ENCODE results near the gene ISOC2.
"Not testable (repeated sequence)": the region's sequence is repeated elsewhere in the genome, so short reads cannot be mapped to it uniquely, and the experiment has no call there.

ISOC2 gene, protein sequence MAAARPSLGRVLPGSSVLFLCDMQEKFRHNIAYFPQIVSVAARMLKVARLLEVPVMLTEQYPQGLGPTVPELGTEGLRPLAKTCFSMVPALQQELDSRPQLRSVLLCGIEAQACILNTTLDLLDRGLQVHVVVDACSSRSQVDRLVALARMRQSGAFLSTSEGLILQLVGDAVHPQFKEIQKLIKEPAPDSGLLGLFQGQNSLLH

DNA sequence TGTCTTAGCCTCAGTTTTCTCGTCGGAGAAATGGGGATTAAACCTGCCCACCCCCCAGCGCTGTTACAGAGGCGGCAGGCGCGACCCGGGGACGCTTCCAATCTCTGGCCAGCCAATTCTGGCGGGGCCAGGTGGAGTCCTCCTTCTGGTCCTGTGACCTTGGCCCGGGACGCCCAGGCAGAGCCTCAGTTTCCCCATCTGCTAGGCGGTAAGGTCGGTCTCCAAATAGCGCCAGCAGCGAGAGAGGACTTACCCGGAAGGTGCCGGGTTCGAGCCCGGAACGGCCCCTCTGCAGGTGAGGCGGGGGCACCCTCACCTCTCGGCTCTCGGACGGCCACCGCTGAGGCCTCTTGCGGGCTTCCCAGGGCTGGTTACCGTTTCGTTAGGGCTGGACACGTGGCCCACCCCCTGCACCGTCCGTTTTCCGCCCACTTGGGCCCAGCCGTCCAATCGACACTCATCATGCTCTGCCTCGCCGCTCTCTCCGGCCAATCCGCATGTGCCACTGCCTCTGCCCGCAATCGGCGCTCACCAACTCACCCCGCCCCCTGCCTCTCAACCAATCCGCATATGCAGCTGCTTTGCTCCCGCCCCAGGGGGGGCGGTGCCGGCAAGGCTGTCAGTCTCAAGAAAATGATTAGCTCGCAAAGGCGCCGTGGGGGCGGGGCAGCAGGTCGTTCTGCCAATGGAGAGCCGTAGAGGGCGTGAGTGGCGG lies at the start of gene ISOC2:
ISOC2 (minus strand) TSS at position 384 of the 715 bp plus-strand sequence. CDS start 5,156 bp downstream, outside the sequence.
- FAIRE-seq: peak; percentile 99

DNA sequence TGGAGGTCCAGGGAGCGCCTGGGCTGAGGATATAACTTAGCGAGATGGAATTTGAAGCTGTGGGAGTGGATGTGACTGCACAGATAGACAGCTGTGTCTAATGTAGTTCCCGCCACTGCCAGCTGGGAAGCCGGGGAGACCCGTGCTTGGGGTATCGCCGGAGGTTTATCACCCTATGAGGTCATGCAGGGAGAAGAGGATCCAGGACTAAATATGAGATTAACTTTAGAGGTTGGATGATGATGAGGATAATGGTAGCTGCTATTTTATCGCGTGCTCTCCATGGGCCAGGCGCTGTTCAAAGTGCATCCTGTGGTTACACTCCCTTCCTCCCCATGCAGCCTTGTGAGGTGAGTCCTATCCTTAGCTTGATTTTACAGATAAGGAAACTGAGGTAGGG lies 46.7 kb upstream of the ISOC2 start:
- FAIRE-seq: no peak

DNA sequence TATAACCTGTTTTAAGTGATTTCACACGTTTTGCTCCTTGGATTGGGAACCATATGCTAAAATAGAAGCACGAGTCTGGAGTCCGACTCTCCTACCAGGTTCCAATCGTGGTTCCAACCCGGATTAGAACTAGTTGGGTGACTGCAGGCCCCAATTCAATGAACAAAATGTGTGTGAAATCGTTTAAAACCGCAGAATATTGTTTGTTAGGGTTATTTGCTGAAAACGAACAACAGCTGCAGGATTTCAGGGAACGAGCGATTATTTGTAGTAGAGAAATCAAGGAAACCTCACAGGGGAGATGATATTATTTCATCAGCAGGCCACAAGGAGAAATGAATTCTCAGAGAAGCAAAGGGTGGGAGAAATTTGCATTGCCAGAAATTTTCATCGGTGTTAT lies 43.5 kb upstream of the ISOC2 start:
- FAIRE-seq: no peak

DNA sequence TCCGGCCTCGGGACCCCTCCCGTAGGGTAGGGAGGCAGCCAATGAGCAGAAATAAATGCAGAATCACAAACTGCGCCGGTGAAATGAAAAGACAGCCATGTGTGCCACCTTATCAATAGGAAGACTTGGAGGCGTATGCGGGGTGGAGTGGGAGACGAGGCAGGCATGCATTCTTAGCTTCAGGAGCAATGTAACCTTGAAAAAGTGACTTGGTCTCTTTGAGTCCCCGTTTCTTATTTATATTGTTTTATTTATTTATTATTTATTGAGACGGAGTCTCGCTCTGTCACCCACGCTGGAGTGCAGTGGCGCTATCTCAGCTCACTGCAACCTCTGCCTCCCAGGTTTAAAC lies 42.8 kb upstream of the ISOC2 start:
- FAIRE-seq: no peak

DNA sequence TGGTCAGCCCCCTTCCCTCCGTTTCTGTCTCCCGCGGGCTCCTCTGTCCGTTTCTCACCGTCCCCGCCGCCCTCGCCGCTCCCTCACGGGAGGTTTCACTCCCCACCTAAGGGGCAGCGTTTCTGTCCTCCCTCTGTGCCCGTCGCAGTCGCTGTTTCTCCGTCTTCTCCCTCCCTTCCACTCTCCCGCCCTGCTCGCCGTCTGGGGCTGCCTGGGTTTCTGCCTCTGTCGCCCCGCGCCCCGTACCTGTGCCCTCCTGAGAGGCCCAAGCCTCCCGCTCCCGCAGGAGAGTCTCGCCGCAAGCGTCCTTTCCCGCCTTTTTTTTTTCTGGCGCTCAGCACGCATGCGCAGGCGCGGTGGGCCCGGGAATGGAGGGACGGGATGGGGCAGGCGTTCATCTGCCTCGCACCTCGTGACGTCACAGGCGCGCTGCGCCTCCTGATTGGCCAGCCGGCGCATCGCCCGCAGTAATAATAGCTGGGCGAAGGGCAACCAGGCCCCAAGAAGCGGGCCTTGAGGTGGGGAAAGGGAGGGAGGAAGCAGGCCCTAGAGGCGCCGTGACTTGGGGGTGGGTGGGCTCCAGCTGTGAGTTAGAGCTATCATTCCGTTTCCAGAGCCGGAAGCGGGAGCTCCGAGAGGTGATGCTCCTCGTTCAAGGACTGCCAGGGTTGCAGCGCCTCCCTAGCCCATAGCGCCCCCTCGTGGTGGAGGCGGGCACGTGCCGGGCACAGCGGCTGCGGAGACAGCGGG lies 42.2 kb upstream of the ISOC2 start:
- FAIRE-seq: peak; percentile 16

DNA sequence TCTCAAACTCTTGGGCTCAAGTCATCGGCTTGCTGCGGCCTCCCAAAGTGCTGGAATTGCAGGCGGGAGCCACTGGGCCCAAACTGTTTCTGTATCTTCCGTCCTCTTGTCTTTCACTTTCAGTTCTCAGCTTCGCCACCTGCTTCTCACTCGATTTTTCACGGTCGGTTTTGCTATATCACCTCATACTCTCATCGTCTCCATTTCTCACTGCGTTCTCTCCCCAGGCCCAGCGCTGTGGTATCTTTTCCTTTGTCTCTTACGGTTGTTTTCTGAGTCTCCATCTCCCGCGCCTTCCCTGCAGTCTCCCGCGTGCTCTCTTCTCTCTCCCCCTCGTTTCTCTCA lies 41.7 kb upstream of the ISOC2 start:
- FAIRE-seq: no peak

DNA sequence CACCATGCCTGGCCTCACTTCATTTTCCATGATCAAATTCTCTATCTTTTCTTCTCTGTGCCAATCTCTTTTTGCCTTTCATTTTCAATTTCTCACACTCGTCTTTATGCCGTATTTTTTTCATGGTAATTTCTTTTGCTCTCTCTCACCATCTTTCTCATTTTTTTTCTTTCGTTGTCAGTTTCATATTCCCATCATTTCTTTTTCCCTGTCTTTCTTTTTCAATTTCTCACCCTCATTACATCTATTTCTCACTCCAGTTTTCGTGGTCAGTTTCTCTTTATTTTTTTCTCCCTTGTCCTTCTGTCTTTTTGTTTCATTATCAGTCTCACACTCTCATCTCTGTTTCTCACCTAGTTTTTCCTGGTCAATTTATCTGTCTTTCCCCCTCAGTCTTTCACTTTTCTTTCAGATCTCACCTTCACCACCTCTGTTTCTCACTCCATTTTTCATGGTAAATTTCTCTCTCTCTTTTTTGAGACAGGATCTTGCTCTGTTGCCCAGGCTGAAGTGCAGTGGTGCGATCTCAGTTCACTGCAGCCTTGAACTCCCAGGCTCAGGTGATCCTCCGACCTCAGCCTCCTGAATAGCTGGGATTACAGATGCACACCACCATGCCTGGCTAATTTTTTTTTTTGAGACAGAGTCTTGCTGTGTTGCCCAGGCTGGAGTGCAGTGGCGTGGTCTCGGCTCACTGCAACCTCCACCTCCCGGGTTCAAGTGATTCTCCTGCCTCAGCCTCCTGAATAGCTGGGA lies 40.9 kb upstream of the ISOC2 start:
- FAIRE-seq: no peak

DNA sequence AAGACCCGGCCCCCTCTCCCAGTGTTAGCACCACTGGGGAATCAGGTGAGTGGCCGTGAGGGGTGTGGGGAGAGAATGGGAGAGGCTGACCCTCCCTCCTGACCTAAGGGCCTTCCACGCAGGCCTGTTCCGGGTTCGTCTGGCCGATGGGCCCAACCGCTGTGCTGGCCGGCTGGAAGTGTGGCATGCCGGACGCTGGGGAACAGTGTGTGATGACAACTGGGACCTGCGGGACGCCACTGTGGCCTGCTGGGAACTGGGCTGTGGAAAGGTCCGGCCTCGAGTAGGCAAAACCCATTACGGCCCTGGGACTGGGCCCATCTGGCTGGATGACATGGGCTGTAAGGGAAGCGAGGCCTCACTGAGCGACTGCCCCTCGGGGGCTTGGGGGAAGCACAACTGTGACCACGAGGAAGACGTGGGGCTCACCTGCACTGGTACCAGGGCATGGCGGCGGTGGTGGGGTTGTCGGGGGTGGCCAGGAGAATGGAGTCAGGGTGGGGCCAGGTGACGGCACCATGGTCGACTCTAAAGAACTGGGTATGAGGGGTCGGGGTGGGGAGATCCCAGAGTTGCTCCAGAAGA lies 39.0 kb upstream of the ISOC2 start:
- FAIRE-seq: no peak

DNA sequence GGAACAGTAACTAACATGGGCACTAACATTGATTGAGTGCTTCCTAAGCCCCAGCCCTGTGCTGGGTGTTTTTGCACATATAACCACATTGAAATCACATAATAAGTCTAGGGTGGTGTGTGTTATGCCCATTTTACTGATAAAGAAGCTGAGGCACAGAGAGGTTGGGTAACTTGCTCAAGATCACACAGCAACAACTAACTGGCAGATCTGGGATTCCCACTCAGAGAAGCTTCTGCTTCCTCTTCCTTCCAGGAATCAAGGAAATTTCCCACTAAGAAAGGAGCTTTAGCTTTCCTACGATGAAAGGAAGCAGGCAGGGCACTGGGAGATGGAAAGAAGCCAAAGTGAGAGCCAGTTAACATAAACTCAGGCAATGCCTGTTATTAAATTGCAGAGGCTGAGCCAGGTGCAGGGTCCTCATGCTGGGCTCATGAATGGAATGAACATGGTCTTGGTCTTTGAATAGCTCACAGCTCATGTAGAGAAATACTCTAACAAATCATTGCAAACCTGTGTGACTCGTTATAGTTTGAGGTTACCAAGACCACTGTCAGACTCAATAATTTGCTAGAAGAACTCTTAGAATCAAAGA lies 36.9 kb upstream of the ISOC2 start:
- FAIRE-seq: no peak

DNA sequence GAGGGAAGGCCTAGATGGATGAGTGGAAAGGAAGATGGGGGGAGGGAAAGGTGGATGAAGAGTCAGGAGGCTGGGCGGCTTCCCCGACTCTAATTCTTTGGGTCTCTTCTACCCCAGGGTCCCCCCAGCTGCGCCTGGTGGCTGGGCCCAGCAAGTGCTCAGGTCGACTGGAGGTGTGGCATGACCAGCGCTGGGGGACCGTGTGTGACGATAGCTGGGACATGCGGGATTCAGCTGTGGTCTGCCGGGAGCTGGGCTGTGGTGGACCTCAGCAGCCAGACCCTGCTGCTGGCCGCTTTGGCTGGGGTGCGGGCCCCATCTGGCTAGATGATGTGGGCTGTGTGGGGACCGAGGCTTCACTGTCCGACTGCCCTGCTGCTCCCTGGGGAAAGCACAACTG lies 36.3 kb upstream of the ISOC2 start:
- no peak for FAIRE-seq

DNA sequence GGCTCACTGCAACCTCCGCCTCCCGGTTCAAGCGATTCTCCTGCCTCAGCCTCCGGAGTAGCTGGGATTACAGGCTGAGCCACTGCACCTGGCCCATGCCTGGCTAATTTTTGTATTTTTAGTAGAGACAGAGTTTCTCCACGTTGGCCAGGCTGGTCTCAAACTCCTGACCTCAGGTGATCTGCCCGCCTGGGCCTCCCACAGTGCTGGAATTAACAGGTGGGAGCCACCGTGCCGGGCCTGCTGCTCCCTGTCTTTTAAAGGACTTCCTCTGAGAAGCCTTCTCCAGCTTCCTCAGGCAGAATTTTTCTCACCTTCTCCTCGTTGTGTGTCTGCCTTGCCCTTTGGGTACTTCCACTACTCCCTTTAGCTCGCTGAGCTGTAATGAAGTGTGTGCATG lies 35.4 kb upstream of the ISOC2 start:
- not testable (repeated sequence) for FAIRE-seq

DNA sequence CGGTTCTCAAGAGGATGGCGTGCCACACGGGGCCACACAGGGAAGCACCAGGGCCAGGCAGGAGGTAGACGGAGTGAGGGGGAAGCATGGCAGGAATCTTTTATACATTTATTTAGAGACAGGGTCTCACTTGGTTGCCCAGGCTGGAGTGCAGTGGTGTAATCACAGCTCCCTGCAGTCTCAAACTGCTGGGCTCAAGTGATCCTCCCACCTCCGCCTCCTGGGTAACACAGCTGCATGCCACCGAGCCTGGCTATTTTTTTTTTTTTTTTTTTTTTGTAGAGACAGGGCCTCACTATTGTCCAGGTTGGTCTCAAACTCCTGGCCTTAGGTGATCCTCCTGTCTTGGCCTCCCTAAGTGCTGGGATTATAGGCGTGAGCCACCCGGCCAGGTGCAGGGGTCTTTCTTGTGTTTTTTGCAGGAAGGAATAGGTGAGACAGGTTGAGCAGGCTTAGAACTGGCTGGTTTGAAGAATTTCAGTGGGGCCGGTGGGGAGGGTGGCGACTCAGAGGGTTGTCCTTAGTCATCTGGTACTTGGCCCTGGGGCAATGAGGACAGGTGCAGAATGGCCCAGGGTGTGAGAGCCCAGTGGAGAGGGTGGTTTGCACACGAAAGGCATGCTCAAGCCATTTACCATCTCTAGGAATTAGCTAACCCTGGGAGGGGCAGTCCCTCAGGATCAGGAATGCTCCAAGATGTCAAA lies 34.4 kb upstream of the ISOC2 start:
- no peak for FAIRE-seq

DNA sequence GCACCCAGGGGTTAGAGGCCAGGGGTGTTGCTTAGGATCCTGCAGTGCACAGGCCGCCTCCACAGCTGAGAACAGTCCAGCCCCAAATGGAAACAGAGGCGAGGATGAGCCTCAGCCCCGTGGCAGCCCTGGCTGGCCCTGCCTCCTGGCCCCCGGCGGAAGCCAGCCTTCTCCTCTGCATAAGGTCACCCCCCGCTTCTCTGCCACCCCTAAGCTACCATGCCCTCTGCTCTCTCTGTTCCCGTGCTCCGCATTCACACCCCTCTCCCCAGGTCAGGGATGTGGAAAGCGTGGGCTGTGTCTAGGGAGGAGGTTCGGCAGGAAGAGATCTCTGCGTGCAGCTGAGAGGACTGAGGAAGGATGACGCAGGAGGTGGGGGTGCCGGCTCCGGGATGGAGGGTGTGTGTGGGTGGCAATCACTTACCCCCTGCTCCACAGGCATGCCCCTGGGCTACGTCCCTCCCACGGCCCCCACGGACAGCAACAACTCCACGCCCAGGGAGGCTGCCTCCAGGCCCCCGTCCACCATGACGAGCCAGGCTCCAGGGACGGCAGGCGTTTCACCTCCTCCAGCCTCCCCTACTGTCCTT lies 32.8 kb upstream of the ISOC2 start:
- FAIRE-seq: no peak

DNA sequence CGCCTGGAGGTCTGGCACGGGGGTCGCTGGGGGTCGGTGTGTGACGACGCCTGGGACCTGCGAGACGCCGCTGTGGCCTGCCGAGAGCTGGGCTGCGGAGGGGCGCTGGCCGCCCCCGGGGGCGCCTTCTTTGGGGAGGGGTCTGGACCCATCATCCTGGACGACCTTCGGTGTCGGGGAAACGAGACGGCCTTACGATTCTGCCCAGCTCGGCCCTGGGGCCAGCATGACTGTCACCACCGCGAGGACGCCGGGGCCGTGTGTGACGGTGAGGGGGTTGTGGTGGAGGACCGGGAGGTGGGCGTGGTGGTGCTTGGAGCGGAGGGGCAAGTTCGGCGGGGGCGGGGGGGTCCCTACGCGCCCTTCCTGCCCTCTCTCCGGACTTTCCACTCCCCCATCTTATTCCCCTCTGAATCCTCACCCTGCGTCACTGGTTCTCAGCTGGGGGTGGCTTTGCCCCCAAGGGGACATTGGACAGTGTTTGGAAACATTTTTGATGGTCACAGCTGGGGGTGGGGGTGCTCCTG lies 32.3 kb upstream of the ISOC2 start:
- no peak for FAIRE-seq

DNA sequence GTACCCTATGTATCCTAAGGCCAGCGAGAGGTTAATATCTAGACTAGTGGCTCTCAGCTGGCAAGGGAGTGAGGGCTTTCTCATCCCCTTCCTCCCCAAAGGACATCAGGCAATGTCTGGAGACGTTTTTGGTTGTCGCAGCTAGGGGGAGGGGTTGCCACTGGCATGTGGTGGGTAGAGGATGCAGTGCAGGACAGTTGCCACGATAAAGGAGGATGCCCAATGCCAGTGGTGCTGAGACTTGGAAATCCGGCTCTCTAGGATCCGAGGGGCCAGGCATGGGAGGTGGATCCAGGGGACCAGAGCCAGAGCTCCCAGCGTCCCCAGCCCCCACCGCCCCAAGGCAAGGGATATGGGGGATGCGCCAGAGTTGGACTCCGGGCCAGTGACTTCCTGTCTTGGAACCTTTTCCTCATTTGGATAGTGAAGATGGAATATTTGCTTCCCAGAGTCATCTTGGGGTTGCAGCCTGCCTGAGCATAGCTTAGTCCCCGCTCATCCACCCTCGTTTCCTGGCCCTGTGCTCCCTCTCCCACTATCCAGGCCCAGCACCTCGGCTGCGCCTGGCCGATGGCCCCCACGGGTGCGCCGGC lies 31.7 kb upstream of the ISOC2 start:
- no peak for FAIRE-seq

DNA sequence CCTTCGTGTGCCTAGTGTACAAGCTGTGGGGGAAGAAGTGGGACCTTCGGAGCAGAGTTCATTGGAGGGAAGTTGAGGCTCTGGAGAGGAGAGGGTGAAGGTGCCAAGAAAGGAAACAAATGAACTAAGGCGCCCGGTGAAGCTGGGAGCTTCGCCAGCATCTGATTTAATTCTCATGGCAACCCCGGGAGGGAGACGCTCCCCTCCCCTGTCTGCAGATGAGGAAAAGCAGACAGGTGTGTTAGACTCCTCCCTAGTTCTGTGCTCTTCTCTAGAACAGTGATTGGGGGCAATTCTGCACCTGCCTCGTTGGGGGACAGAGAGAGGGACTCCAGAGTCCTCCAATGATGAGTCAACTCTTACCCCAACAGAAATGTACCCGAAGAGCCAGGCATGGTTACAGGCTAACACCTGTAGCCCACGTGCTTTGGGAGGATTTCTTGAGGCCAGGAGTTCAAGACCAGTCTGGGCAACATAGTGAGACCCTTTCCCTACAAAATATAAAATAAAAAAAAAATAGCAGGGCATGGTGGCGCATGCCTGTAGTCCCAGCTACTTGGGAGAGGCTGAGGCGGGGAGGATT lies 31.0 kb upstream of the ISOC2 start:
- no peak for FAIRE-seq

DNA sequence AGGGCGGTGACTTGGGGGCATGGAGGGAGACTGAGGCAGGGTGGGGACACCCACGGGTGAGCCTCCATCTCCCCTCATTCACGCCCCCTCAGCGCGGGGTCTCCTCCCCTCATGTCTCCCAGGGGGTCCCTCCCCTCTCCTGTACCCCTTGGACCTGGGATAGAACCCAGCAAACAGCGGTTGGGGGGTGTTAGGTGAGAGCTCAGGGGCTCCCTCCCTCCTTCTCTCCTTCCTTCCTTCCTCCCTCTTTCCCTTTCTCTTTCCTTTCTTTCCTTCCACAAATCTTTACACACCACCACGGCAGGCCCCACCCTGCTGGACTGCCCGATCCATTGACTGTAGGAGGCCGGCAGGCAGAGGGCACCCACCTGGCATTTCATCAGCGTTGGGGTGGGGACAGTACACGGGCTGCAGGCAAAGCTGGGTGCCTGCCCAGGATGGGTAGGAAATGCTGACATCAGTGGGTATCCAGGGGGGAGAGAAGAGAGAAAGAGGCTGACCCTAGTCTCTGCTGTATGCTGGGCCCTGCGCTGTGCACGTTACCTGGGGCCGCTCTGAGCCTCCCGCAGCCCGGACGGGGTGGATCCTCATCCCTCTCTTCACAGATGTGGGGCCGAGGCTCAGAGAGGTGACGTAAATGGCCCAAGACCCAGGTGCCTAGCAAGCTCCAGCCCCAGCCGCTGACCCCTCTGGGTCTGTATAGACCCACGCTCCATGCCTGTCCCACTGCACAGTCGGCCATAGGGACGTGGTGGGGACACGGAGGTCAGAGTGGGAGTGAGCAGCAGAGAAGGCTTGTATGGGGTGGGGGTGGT lies 30.3 kb upstream of the ISOC2 start:
- FAIRE-seq: no peak

DNA sequence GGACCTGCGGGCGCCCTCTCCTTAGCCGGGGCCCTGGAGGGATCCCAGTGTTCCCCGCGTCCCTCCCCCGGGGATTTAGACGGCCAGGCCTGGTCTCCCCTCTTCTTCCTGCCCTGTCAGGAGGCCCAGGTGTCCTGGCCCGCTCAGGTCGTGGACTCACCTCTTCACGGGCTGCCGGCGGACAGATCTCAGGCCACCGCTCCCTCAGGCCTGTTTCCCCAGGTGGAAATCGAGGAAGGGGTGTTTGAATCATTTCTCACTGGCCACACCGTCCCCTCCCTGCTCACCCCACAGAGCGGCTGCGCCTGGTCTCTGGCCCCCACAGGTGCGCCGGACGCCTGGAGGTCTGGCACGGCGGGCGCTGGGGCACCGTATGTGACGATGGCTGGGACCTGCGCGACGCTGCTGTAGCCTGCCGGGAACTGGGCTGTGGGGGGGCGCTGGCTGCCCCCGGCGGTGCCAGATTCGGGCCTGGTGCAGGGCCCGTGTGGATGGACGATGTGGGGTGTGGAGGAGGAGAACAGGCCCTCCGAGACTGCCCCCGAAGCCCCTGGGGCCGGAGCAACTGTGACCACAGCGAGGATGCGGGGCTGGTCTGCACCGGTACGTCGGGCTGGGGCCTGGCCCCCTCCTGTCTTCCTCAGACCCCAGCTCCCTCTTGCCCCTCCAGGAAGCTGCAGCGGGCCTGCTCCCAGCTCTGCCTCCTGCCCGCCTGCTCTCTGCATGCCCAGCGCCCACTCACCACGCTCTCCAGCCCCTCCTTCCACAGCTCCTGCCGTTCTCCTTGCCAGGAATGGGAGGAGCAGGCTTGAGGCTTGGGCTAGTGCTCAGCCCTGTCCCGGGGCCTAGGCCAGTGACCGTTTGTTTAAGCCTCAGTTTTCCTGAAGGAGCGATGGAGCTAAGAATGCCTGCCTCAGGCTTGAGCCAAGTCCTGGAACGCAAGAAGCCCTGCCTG lies 29.3 kb upstream of the ISOC2 start:
- FAIRE-seq: no peak

All from A204.1 (cell line).